HG03565 (cell line): ENCODE data around the gene S100PBP.

Experiments
- ATAC-seq: cut with Tn5 transposase; IDR thresholded peaks from one replicate; pipeline ENCODE4 v1.9.1; 2021; ENCODE audit warnings: mild to moderate bottlenecking, moderate library complexity; ENCODE audit not compliant: unreplicated experiment

S100PBP gene

DNA sequence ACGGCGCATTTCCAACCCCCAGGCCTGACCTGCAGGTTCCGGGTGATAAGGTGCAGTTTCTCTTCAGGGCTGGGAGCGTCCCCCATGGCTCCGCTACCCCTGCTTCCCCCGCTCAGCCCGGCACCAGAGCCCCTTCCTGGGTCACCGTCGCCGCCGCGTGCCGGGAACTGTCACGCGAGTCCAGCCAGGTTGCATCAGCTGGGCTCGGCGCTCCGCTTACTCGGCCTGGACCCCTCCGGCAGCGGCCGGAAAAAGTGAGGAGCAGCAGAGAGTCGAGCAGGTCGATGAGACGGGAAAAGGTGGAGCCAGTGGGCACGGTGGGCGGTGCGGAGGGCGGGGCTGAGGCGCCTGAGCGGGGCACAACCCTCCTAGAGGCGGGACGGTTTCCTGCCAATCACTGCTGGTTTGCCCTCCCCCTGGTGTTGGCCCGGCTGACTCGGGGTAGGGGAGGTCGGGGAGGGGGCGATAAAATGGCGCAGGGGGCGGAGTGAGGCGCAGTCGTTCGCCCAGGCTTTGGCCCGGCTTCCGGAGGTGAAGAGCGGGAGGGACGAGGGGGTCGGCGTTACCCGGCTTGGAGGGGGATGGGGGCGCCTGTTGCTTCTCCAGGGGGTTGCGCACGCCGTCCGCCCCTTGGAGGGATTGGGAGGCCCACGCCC is at the start of gene S100PBP, which contains the start of gene YARS1:
Gene S100PBP (plus strand): TSS at position 495 of the 656 bp plus-strand sequence. CDS start 8,447 bp downstream, outside the sequence.
Gene YARS1 (minus strand): TSS at position 200 of the 656 bp plus-strand sequence. CDS start 114 bp downstream, at position 86.
- ATAC-seq = peak; percentile 71

GRCh38 chr1:32768110-32768850 is 49.2 kb upstream of the S100PBP start:
- no peak for ATAC-seq

DNA sequence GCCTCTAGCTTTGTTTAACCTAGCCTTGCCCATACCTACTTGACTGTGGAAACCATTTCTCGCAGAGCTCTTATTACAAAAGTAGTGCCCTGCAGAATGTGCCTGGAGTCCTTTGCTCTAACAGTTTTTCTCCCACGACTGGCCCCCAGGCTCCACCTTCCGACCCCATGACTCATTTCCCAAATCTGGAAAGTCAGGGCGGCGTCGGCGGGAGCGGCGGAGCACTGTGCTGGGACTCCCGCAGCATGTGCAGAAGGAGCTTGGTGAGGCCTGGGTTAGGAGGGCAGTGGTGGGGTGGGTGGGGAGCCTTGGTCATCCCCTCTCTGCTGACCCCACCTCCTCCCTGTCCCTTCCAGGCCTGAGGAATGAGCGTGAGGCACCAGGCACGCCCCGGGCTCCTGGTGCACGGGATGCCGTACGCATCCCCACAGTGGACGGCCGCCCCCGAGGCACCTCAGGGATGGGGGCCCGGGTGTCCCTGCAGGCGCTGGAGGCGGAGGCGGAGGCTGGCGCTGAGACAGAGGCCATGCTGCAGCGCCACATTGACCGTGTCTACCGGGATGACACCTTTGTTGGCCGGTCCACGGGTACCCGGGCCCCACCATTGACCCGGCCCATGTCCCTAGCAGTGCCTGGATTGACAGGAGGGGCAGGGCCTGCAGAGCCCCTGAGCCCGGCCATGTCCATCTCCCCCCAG is 47.8 kb upstream of the S100PBP start:
- no peak for ATAC-seq

DNA sequence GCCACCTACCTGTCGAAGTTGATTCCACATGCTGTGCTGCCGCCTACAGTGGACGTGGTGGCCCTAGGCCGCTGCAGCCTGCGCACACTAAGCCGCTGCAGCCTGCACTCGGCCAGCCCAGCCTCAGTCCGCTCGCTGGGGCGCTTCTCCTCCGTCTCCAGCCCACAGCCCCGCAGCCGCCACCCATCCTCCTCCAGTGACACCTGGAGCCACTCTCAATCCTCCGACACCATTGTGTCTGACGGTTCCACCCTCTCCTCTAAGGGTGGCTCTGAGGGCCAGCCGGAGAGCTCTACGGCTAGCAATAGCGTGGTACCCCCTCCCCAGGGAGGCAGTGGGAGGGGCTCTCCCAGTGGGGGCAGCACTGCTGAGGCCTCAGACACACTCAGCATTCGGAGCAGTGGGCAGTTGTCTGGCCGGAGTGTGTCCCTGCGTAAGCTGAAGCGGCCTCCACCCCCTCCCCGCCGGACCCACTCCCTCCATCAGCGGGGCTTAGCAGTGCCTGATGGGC is 47.2 kb upstream of the S100PBP start:
- no peak for ATAC-seq

DNA sequence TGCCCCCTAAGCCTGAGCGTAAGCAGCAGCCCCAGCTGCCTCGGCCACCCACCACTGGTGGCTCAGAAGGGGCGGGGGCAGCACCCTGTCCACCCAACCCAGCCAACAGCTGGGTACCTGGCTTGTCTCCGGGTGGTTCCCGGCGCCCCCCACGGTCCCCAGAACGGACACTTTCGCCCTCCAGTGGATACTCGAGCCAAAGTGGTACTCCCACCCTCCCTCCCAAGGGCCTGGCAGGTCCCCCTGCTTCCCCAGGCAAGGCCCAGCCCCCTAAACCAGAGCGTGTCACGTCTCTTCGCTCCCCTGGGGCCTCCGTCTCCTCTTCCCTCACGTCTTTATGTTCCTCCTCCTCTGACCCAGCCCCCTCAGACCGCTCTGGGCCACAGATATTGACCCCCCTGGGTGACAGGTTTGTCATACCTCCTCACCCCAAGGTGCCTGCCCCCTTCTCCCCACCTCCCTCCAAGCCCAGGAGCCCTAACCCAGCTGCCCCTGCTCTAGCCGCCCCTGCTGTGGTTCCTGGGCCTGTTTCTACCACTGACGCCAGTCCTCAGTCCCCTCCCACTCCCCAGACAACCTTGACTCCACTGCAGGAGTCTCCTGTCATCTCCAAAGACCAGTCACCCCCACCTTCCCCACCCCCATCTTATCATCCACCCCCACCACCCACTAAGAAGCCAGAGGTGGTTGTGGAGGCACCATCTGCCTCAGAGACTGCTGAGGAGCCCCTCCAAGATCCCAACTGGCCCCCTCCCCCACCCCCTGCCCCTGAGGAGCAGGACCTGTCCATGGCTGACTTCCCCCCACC is 46.5 kb upstream of the S100PBP start:
- no peak for ATAC-seq

- no peak for ATAC-seq
Observed at GRCh38 chr1:32771561-32772280, 45.7 kb upstream of the S100PBP start.

DNA sequence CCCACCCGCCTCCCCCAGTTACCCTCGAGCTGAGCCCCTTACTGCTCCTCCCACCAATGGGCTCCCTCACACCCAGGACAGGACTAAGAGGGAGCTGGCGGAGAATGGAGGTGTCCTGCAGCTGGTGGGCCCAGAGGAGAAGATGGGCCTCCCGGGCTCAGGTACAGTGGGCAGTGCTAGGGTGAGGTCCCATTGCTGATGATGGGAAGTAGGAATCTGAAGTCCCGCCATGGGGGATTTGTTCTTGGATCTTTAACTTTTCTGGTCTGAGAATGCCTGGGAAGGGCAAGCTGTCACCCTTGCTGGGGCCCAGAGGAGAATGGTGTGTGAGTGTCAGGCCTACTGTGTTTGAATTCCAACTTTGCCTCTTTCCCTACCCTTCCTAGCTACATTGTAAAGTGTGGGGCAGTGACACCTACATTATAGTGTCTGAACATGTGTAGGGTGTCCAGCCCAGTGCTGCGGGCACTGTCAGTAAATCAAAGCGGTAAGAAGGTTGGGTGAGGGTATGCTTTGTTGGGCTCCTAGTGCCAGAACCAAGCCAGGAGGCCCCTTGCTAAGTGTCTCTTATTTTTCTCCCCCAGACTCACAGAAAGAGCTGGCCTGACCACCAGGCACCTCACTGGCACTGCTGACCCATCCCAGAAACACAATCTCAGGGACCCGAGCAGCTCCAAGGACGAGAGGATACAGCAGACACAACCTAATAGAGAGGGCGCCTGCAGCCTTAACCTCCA is 45.0 kb upstream of the S100PBP start:
- no peak for ATAC-seq

GRCh38 chr1:32773018-32773763 is 44.3 kb upstream of the S100PBP start:
- ATAC-seq = no peak

- ATAC-seq = no peak
Observed at GRCh38 chr1:32773764-32774463, 43.5 kb upstream of the S100PBP start.

DNA sequence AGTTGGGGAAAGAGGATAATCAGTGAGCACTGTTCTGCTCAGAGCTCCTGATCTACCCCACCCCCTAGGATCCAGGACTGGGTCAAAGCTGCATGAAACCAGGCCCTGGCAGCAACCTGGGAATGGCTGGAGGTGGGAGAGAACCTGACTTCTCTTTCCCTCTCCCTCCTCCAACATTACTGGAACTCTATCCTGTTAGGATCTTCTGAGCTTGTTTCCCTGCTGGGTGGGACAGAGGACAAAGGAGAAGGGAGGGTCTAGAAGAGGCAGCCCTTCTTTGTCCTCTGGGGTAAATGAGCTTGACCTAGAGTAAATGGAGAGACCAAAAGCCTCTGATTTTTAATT is 43.0 kb upstream of the S100PBP start:
- no peak for ATAC-seq

GRCh38 chr1:32774950-32775634 is 42.4 kb upstream of the S100PBP start:
- no peak for ATAC-seq

GRCh38 chr1:32775640-32776337 is 41.7 kb upstream of the S100PBP start:
- no peak for ATAC-seq

DNA sequence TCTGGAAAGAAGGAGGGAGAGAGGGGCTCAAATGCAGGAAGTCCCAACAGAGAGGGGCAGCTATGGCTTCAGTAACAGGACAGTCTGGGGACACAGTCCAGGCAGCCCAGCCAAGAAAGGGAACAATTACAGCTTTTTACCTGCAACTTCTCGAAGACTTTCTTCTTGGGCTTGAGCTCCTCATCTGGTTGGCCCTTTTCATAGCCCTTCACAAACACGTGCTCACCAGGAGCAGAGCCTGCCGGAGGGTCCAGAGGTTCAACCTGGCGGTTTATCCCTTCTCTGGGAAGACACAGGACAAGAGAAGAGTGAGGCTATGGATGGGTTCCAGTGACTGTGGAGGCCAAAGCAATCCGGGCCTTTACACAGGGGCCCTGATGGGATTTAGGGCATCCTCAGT is 38.2 kb upstream of the S100PBP start:
- no peak for ATAC-seq

DNA sequence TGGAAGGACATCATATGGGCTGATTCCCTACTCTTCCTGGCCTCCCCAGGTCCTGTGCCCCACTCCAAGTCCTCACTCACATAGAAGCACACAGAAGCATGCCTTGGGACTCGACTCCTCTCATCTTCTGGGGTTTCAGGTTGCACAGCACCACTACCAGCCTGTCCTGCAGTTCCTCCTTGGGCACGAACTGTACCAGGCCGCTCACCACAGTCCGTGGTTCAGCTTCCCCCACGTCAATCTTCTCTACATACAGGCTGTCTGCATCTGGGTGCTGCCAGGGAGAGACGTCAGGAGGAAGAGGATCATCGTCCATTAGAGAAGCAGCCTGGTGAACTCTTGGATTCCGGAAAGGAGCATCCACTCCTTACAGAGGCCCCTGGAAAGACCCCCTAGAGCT is 37.4 kb upstream of the S100PBP start:
- ATAC-seq = no peak

- no peak for ATAC-seq
Observed at GRCh38 chr1:32780628-32781234, 36.7 kb upstream of the S100PBP start.

- no peak for ATAC-seq
Observed at GRCh38 chr1:32782086-32782485, 35.4 kb upstream of the S100PBP start.

- no peak for ATAC-seq
Observed at GRCh38 chr1:32783851-32784250, 33.6 kb upstream of the S100PBP start.
